ENCODE results near the gene SORBS2. TPM values are rescaled to one million over a fixed set of nuclear protein-coding genes. Genes with fewer than 3 reads are reported as not detected.

The SORBS2 gene
- polyA plus RNA-seq, 2 of the 4 experiments (the other 2 are of a cell fraction), result 0.23 to 0.90 TPM

DNA sequence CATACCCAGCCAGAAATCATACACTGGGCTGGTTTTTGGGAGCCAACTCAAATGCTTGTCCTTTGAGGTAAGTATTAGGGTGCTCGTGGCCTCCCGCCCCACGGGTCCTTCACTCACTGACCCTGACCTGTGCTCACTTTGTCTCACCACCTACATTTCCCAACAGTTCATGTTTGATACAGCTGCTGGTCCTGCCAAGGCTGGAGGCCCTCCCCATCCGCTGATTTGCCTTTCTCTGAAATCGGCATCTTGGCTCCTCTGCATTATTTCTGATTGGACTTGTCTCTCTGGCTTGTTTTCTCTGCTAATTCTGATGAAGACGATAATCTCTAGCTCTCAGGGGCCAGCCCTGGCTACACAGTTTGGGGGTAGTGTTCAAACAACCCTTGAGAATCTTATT is 70.2 kb downstream of the SORBS2 start:
- no peak for ATAC-seq
- TF ChIP-seq, protein P1, sequence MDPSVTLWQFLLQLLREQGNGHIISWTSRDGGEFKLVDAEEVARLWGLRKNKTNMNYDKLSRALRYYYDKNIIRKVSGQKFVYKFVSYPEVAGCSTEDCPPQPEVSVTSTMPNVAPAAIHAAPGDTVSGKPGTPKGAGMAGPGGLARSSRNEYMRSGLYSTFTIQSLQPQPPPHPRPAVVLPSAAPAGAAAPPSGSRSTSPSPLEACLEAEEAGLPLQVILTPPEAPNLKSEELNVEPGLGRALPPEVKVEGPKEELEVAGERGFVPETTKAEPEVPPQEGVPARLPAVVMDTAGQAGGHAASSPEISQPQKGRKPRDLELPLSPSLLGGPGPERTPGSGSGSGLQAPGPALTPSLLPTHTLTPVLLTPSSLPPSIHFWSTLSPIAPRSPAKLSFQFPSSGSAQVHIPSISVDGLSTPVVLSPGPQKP (IDR thresholded peaks at IDR 0.05; ENCODE audit: low read depth, low read length), result no peak
- TF ChIP-seq MAFK (IDR thresholded peaks at IDR 0.05; ENCODE audit: partially characterized antibody) (no peak), BHLHE40 (IDR thresholded peaks at IDR 0.05; ENCODE audit: low read depth, low read length) (no peak), RARB (CRISPR knock-in tag; IDR thresholded peaks at IDR 0.05) (no peak), PHF8 (IDR thresholded peaks at IDR 0.05; ENCODE audit: borderline replicate concordance, low read depth) (no peak)
- Histone ChIP-seq H3K4me2 (no peak overlapping the region), H3K9me3 (no peaks in the 10 kb centered on the region), H3K27ac (no peak overlapping the region), H3K4me1 (no peaks in the 10 kb centered on the region), H3K4me3 (no peak overlapping the region)
- FAIRE-seq, result no peak
- 80% methylated on average over 6 of the region's 6 CpGs for WGBS (ENCODE audit: missing lambda C conversion rate)
- CTCF ChIA-PET, result interaction anchor here (1.0 kb wide), 1 partner anchor 280 kb away, joined by 3 read pairs; no protein-coding TSS in a partner anchor
- POLR2A ChIA-PET, result no interaction called here
- no peak for DNase-seq (ENCODE audit: low read depth in 1 of 2, low spot score in 1 of 2)

DNA sequence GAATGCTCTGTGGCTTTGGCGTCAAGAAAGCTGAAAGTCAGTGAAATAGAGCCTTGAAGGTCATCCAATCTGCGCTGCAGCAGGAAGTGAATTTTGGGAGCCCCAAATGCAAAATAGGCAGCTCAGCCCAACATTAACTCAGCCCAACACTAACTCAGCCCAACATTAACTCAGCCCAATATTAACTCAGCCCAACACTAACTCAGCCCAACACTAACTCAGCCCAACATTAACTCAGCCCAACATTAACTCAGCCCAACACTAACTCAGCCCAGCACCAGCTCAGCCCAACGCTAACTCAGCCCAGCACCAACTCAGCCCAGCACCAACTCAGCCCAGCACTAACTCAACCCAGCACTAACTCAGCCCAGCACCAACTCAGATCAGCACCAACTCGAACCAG is 71.5 kb downstream of the SORBS2 start:
- POLR2A ChIA-PET, result no interaction called here
- DNase-seq (ENCODE audit: low read depth in 1 of 2, low spot score in 1 of 2), result no peak

DNA sequence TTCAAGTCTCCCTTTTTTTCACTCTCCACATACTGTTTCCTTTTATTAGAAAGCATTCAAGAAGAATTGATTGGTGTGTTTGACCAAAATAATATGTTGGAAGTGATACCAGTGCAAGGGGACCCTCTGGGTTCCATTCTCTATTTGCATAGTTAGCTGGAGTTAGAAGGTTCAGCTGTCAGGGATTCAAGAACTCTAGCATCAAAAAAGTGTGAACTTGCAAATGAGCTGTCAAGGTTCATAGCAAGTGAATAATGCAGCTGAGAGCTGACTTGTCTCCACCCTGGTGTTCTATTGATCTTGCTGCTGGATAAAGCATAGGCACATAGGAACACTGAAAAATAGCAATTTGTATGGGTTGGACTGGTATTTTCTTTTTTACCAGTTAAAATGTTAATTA is 73.2 kb downstream of the SORBS2 start:
- no peak for TF ChIP-seq SMC3 (IDR thresholded peaks at IDR 0.05)
- TF ChIP-seq EP300 (IDR thresholded peaks at IDR 0.05), result no peak
- no peak for TF ChIP-seq ZNF302 (CRISPR knock-in tag; IDR thresholded peaks at IDR 0.05)
- TF ChIP-seq MYC (IDR thresholded peaks at IDR 0.05; ENCODE audit: borderline replicate concordance, low read length), result no peak
- TF ChIP-seq MAZ (IDR thresholded peaks at IDR 0.05; ENCODE audit: borderline replicate concordance, low read depth, low read length), result no peak
- TF ChIP-seq NPAS2 (CRISPR knock-in tag; IDR thresholded peaks at IDR 0.05; ENCODE audit: borderline replicate concordance), result no peak
- TF ChIP-seq PHF8 (IDR thresholded peaks at IDR 0.05; ENCODE audit: borderline replicate concordance, low read depth), result no peak
- no peak for TF ChIP-seq CEBPB (IDR thresholded peaks at IDR 0.05)
- no peak for TF ChIP-seq HDAC2 (IDR thresholded peaks at IDR 0.05)
- TF ChIP-seq POLR2A (IDR thresholded peaks at IDR 0.05; ENCODE audit: low read length), result no peak
- no peak for TF ChIP-seq RFX5 (IDR thresholded peaks at IDR 0.05)
- no peak for TF ChIP-seq ESRRA (IDR thresholded peaks at IDR 0.05; ENCODE audit: borderline replicate concordance, low read length)
- TF ChIP-seq HOXB13 (CRISPR knock-in tag; IDR thresholded peaks at IDR 0.05; ENCODE audit: low read depth), result no peak
- TF ChIP-seq, protein P2, sequence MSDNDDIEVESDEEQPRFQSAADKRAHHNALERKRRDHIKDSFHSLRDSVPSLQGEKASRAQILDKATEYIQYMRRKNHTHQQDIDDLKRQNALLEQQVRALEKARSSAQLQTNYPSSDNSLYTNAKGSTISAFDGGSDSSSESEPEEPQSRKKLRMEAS (IDR thresholded peaks at IDR 0.05), result no peak
- TF ChIP-seq FOSL2 (IDR thresholded peaks at IDR 0.05), result no peak
- TF ChIP-seq FOSL2 (CRISPR knock-in tag; IDR thresholded peaks at IDR 0.05), result no peak
- TF ChIP-seq, protein P3, sequence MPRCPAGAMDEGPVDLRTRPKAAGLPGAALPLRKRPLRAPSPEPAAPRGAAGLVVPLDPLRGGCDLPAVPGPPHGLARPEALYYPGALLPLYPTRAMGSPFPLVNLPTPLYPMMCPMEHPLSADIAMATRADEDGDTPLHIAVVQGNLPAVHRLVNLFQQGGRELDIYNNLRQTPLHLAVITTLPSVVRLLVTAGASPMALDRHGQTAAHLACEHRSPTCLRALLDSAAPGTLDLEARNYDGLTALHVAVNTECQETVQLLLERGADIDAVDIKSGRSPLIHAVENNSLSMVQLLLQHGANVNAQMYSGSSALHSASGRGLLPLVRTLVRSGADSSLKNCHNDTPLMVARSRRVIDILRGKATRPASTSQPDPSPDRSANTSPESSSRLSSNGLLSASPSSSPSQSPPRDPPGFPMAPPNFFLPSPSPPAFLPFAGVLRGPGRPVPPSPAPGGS (IDR thresholded peaks at IDR 0.05), result no peak
- no peaks in the 10 kb centered on the region for H3K9me3 ChIP-seq
- no peak for DNase-seq (ENCODE audit: low read depth in 1 of 2, low spot score in 1 of 2)
- CTCF ChIA-PET, result interaction anchor here (1.0 kb wide), 1 partner anchor 268 kb away, joined by 3 read pairs; no protein-coding TSS in a partner anchor
- ATAC-seq, result no peak
- no peak overlapping the region for H3K27ac ChIP-seq
- H3K4me1 ChIP-seq, result no peaks in the 10 kb centered on the region
- no peak overlapping the region for H3K4me2 ChIP-seq
- no peak for FAIRE-seq
- H3K4me3 ChIP-seq, result no peak overlapping the region
- POLR2A ChIA-PET, result no interaction called here

More for the DNA sequence above, 71.5 kb downstream of the SORBS2 start:
- CTCF ChIA-PET, result no interaction called here
- H3K27ac ChIP-seq, result no peak overlapping the region
- no peak for FAIRE-seq
- H3K9me3 ChIP-seq, result no peaks in the 10 kb centered on the region
- 86% methylated on average over 3 of the region's 4 CpGs for WGBS (ENCODE audit: missing lambda C conversion rate)
- H3K4me1 ChIP-seq, result no peaks in the 10 kb centered on the region
- no peak for TF ChIP-seq FOSB (CRISPR knock-in tag; IDR thresholded peaks at IDR 0.05)
- no peak for TF ChIP-seq PHF8 (IDR thresholded peaks at IDR 0.05; ENCODE audit: borderline replicate concordance, low read depth)
- no peak for TF ChIP-seq RAD21 (conservative IDR thresholded peaks at IDR 0.05 in 1 of 2, IDR thresholded peaks at IDR 0.05 in 1 of 2)
- TF ChIP-seq HDAC2 (IDR thresholded peaks at IDR 0.05), result no peak
- TF ChIP-seq, protein P4, sequence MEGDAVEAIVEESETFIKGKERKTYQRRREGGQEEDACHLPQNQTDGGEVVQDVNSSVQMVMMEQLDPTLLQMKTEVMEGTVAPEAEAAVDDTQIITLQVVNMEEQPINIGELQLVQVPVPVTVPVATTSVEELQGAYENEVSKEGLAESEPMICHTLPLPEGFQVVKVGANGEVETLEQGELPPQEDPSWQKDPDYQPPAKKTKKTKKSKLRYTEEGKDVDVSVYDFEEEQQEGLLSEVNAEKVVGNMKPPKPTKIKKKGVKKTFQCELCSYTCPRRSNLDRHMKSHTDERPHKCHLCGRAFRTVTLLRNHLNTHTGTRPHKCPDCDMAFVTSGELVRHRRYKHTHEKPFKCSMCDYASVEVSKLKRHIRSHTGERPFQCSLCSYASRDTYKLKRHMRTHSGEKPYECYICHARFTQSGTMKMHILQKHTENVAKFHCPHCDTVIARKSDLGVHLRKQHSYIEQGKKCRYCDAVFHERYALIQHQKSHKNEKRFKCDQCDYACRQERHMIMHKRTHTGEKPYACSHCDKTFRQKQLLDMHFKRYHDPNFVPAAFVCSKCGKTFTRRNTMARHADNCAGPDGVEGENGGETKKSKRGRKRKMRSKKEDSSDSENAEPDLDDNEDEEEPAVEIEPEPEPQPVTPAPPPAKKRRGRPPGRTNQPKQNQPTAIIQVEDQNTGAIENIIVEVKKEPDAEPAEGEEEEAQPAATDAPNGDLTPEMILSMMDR (IDR thresholded peaks at IDR 0.05), result no peak
- no peak for TF ChIP-seq RARB (CRISPR knock-in tag; IDR thresholded peaks at IDR 0.05)
- TF ChIP-seq TFCP2L1 (CRISPR knock-in tag; IDR thresholded peaks at IDR 0.05), result no peak
- no peak for TF ChIP-seq FOXS1 (CRISPR knock-in tag; IDR thresholded peaks at IDR 0.05)
- ATAC-seq, result no peak
- H3K4me2 ChIP-seq, result no peak overlapping the region
- H3K4me3 ChIP-seq, result no peak overlapping the region
